ENCODE data around the gene FSIP1. TPM values are rescaled to one million over a fixed set of nuclear protein-coding genes. Genes with fewer than 3 reads are reported as not detected.

The FSIP1 gene
- total and polyA plus RNA-seq, 7 donors = 0.04 to 2.4 (median 0.63) TPM; not detected in 1

GRCh38 chr15:39597751-39598185 lies 184.9 kb downstream of the FSIP1 start:
- 92 to 94% (median 93%) methylated on average over 6 of the region's 6 CpGs for WGBS, 3 donors
- DNase-seq (no peak), ATAC-seq (no peak)
- TF ChIP-seq, protein P1, sequence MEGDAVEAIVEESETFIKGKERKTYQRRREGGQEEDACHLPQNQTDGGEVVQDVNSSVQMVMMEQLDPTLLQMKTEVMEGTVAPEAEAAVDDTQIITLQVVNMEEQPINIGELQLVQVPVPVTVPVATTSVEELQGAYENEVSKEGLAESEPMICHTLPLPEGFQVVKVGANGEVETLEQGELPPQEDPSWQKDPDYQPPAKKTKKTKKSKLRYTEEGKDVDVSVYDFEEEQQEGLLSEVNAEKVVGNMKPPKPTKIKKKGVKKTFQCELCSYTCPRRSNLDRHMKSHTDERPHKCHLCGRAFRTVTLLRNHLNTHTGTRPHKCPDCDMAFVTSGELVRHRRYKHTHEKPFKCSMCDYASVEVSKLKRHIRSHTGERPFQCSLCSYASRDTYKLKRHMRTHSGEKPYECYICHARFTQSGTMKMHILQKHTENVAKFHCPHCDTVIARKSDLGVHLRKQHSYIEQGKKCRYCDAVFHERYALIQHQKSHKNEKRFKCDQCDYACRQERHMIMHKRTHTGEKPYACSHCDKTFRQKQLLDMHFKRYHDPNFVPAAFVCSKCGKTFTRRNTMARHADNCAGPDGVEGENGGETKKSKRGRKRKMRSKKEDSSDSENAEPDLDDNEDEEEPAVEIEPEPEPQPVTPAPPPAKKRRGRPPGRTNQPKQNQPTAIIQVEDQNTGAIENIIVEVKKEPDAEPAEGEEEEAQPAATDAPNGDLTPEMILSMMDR (IDR thresholded peaks at IDR 0.05) = no peak
- Histone ChIP-seq H3K9me3 (no peaks in the 10 kb centered on the region), H3K27me3 (ENCODE audit: insufficient read depth in 3 of 3, low read length in 2 of 3) (no peaks in the 10 kb centered on the region), H3K36me3 (ENCODE audit: insufficient read depth in 1 of 2, low read depth in 1 of 2) (peaks cover 0 to 13% of the 10 kb centered on the region in 2 donors), H3K27ac (no peak overlapping the region), H3K4me3 (no peak overlapping the region), H3K4me1 (no peaks in the 10 kb centered on the region)
- intact Hi-C loops (cut with DNase I) = no loop called here

DNA sequence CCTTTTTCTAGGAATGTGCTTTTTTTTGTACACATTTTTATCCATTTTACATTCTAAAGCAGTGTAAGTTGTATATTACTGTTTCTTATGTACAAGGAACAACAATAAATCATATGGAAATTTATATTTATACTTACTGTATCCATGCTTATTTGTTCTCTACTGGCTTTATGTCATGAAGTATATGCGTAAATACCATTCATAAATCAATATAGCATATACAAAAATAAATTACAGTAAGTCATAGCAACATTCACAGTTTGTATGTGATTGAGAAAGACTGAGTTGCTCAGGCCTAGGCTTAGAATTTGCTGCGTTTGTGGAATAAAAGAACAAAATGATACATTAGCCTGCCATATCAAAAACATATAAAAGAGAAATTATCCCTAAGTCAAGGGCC lies 185.3 kb downstream of the FSIP1 start:
- H3K4me1 ChIP-seq = no peaks in the 10 kb centered on the region
- no peak overlapping the region for H3K4me3 ChIP-seq
- intact Hi-C loops (cut with DNase I) = no loop called here
- no peak for DNase-seq
- H3K36me3 ChIP-seq (ENCODE audit: insufficient read depth in 1 of 2, low read depth in 1 of 2) = peaks cover 0 to 17% of the 10 kb centered on the region in 2 donors
- no peaks in the 10 kb centered on the region for H3K27me3 ChIP-seq (ENCODE audit: insufficient read depth in 3 of 3, low read length in 2 of 3)
- no peak overlapping the region for H3K27ac ChIP-seq
- H3K9me3 ChIP-seq = no peaks in the 10 kb centered on the region
- 94 to 95% (median 95%) methylated on average over 2 of the region's 2 CpGs for WGBS, 3 donors
- no peak for ATAC-seq
- TF ChIP-seq, protein P1 (IDR thresholded peaks at IDR 0.05) = no peak

GRCh38 chr15:39596358-39597051 lies 186.1 kb downstream of the FSIP1 start:
- H3K27ac ChIP-seq = no peak overlapping the region
- H3K4me1 ChIP-seq = no peaks in the 10 kb centered on the region
- ATAC-seq (no peak), DNase-seq (no peak)
- 81 to 86% (median 86%) methylated on average over 5 of the region's 5 CpGs for WGBS, 3 donors
- peaks cover 0 to 23% of the 10 kb centered on the region in 2 donors for H3K36me3 ChIP-seq (ENCODE audit: insufficient read depth in 1 of 2, low read depth in 1 of 2)
- TF ChIP-seq, protein P1 (IDR thresholded peaks at IDR 0.05) = no peak
- H3K4me3 ChIP-seq = no peak overlapping the region
- H3K9me3 ChIP-seq = no peaks in the 10 kb centered on the region
- H3K27me3 ChIP-seq (ENCODE audit: insufficient read depth in 3 of 3, low read length in 2 of 3) = no peaks in the 10 kb centered on the region
- intact Hi-C loops (cut with DNase I) = no loop called here

DNA sequence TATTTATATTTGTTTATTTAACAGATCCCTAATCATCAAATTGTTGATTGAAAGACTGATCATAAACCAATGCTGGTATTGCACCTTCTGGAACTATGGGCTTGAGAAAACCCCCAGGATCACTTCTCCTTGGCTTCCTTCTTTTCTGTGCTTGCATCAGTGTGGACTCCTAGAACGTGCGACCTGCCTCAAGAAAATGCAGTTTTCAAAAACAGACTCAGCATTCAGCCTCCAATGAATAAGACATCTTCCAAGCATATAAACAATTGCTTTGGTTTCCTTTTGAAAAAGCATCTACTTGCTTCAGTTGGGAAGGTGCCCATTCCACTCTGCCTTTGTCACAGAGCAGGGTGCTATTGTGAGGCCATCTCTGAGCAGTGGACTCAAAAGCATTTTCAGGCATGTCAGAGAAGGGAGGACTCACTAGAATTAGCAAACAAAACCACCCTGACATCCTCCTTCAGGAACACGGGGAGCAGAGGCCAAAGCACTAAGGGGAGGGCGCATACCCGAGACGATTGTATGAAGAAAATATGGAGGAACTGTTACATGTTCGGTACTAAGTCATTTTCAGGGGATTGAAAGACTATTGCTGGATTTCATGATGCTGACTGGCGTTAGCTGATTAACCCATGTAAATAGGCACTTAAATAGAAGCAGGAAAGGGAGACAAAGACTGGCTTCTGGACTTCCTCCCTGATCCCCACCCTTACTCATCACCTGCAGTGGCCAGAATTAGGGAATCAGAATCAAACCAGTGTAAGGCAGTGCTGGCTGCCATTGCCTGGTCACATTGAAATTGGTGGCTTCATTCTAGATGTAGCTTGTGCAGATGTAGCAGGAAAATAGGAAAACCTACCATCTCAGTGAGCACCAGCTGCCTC lies 187.1 kb downstream of the FSIP1 start:
- TF ChIP-seq, protein P1 (IDR thresholded peaks at IDR 0.05) = no peak
- intact Hi-C loops (cut with DNase I) = no loop called here
- peaks cover 0 to 28% of the 10 kb centered on the region in 2 donors for H3K36me3 ChIP-seq (ENCODE audit: insufficient read depth in 1 of 2, low read depth in 1 of 2)

More for the DNA sequence above, 187.1 kb downstream of the FSIP1 start:
- ATAC-seq (no peak), DNase-seq (no peak)
- Histone ChIP-seq H3K9me3 (no peaks in the 10 kb centered on the region), H3K4me1 (no peaks in the 10 kb centered on the region), H3K27me3 (ENCODE audit: insufficient read depth in 3 of 3, low read length in 2 of 3) (no peaks in the 10 kb centered on the region), H3K27ac (no peak overlapping the region), H3K4me3 (no peak overlapping the region)
- WGBS, 3 donors = 86 to 91% (median 87%) methylated on average over 8 of the region's 8 CpGs

Data from psoas muscle (tissue), 8 donors.